Measurements from ENCODE around the gene KCNJ1.
A peak's percentile ranks its signal among the peaks of the same experiment; 100 is the strongest.

Gene KCNJ1

DNA sequence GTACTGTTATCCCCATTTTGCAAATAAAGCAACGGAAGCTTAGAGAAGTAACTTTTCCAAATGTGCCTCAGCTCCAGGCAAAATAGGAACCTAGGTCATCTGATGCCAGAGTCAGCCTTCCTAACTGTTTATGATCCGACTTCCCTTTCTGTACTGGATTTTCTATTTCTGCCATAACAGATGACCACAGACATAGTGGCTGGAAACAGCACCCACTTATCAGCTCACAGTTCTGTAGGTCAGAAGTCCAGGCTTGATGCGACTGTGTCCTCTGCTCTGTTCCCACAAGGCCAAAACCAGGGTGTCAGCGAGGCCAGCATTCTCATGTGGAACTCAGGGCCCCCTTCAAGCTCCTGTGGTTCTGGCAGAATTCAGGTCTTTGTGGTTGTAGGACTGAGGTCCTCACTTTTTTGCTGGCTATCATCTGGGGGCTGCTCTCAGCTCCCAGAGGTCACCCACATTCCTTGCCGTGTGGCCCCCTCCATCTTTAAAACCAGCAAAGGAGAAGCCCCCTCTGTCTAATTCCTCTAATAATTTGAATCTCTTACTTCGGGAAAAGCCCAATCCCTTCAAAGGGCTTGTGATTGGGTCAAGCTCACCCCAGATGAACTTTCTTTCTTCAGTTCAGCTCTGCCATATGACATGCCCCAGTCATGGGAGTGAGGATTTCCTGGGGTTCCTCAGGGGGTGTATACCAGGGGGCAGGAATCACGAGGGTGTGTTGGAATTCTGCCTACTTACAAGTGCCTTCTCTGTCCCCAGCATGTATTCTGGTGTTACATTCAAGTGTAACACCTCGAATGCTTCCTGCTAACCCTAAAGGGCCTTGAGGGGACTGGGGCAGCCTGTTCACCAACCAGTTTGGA lies 39.3 kb upstream of the KCNJ1 start:
- TF ChIP-seq, protein P1, sequence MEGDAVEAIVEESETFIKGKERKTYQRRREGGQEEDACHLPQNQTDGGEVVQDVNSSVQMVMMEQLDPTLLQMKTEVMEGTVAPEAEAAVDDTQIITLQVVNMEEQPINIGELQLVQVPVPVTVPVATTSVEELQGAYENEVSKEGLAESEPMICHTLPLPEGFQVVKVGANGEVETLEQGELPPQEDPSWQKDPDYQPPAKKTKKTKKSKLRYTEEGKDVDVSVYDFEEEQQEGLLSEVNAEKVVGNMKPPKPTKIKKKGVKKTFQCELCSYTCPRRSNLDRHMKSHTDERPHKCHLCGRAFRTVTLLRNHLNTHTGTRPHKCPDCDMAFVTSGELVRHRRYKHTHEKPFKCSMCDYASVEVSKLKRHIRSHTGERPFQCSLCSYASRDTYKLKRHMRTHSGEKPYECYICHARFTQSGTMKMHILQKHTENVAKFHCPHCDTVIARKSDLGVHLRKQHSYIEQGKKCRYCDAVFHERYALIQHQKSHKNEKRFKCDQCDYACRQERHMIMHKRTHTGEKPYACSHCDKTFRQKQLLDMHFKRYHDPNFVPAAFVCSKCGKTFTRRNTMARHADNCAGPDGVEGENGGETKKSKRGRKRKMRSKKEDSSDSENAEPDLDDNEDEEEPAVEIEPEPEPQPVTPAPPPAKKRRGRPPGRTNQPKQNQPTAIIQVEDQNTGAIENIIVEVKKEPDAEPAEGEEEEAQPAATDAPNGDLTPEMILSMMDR (IDR thresholded peaks at IDR 0.05; ENCODE audit: control insufficient read depth, extremely low read depth, insufficient read depth), result no peak
- no peak overlapping the region for H3K4me3 ChIP-seq (ENCODE audit: low read depth, low read length)
- DNase-seq (ENCODE audit: low read depth), result no peak

GRCh38 chr11:128905345-128906184 lies 38.5 kb upstream of the KCNJ1 start:
- DNase-seq (ENCODE audit: low read depth), result no peak
- H3K4me3 ChIP-seq (ENCODE audit: low read depth, low read length), result 0 out of 2 replicates have a peak overlapping the region, but pooled peaks have one; percentile 3
- TF ChIP-seq, protein P1 (IDR thresholded peaks at IDR 0.05; ENCODE audit: control insufficient read depth, extremely low read depth, insufficient read depth), result peak; percentile 35; the same call in 1 of the 2 replicates

DNA sequence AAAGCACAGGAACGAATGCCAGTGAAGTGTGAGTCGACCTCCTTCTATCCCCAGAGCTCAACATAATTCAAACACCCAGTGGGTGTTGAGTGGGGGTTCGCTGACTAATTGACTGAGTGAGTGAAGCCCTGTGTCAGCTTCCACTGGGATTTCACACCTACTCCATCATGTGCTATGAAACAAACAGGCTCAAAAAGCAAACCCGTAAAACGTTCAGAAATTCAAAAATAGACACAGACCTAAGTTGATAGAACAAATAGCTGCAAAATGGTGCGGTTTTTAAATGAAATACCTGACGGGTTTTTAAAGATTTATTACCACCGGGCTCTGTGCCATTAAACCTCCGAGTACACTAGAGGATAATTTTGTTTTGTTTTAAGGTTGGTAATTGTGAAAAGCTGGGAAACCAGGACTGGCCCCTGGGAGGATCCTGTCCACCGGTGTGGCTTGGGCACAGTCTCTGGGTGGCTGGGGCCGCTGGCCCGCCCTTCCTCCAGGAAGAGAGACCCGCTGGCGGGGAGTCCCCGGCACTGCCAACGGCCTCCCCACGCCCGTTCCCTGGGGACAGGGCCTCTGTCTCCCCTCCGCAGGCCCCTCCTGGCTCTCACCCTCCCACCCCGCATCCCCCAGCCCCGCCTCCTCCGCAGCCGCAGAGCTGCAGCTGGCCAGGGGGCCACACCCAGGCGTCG lies 37.7 kb upstream of the KCNJ1 start:
- no peak overlapping the region for H3K4me3 ChIP-seq (ENCODE audit: low read depth, low read length)
- TF ChIP-seq, protein P1 (IDR thresholded peaks at IDR 0.05; ENCODE audit: control insufficient read depth, extremely low read depth, insufficient read depth), result no peak
- DNase-seq (ENCODE audit: low read depth), result no peak

DNA sequence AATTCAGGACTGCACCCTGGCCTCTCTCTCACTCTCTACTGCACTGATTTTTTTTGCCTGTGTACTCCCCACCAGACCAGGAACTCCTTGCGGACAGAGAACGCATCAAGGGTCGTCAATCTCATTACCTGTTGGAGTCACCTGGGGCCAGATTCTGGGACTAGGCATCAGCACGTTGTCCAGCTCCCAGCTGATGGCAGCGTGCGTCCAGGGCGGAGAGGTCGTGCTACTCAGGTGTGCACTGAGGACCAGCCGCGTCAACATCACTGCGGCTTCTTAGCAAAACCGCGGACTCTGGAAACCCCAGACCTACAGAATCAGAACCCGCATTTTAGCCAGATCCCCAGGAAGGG lies 37.2 kb upstream of the KCNJ1 start:
- TF ChIP-seq, protein P1 (IDR thresholded peaks at IDR 0.05; ENCODE audit: control insufficient read depth, extremely low read depth, insufficient read depth), result no peak
- H3K4me3 ChIP-seq (ENCODE audit: low read depth, low read length), result no peak overlapping the region
- DNase-seq (ENCODE audit: low read depth), result no peak

GRCh38 chr11:128903248-128904061 lies 36.4 kb upstream of the KCNJ1 start:
- TF ChIP-seq, protein P1 (IDR thresholded peaks at IDR 0.05; ENCODE audit: control insufficient read depth, extremely low read depth, insufficient read depth), result no peak
- no peak for DNase-seq (ENCODE audit: low read depth)
- no peak overlapping the region for H3K4me3 ChIP-seq (ENCODE audit: low read depth, low read length)

DNA sequence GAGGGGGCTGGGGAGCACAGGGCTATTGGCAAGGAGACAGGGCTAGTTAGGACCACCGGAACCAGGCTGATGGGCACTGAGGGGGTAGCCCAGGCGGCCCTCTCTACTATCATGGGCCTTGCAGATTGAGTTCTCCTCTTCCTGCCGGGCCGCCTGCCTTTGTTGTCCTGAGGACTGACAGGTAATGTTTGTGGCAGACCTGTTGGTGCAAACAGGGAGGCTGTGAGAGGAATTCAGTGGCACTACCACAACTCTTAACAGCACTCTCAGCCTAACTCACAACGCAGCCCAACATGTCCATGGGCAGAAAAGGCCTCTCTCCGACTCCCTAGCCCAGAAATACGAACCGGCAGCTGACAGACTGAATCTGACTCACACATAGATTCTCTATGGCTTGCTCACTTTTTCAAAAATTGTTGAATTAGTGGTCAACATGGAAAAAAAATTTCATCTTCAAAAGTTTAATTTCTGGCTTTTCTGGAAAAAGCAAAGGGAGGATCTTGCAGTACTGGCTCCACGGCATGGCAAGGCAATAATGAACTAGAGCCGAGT lies 35.5 kb upstream of the KCNJ1 start:
- H3K4me3 ChIP-seq (ENCODE audit: low read depth, low read length), result no peak overlapping the region
- no peak for DNase-seq (ENCODE audit: low read depth)
- TF ChIP-seq, protein P1 (IDR thresholded peaks at IDR 0.05; ENCODE audit: control insufficient read depth, extremely low read depth, insufficient read depth), result no peak

Data from LNCaP clone FGC (cell line).